HepG2 (cell line): ENCODE data around the gene SLC25A10. TPM values are rescaled to one million over a fixed set of nuclear protein-coding genes. Genes with fewer than 3 reads are reported as not detected.

Experiments used
- ELK4 ChIP-seq: sonication (generic); formaldehyde crosslinking; IDR thresholded peaks from 2 replicates; pipeline ENCODE4 v1.9.0; 2021; ENCODE audit warnings: missing genetic modification reagents, borderline replicate concordance
- HMGA1 ChIP-seq: sonication (generic); formaldehyde crosslinking; conservative IDR thresholded peaks from 2 replicates; pipeline ENCODE4 v1.4.0; 2020; ENCODE audit warnings: missing genetic modification reagents
- JUN ChIP-seq: sonication (generic); formaldehyde crosslinking; IDR thresholded peaks from 2 replicates; pipeline ENCODE4 v1.4.0; 2020; ENCODE audit warnings: mild to moderate bottlenecking, missing genetic modification reagents
- KLF15 ChIP-seq: sonication (generic); formaldehyde crosslinking; IDR thresholded peaks from 2 replicates; pipeline ENCODE4 v1.8.1; 2023; ENCODE audit warnings: borderline replicate concordance, mild to moderate bottlenecking, inconsistent platforms, missing genetic modification reagents, mixed read lengths
- NR1H2 ChIP-seq: sonication (generic); formaldehyde crosslinking; IDR thresholded peaks from 2 replicates; pipeline ENCODE4 v1.8.1; 2022; ENCODE audit warnings: low read depth, missing genetic modification reagents, borderline replicate concordance
- TRAFD1 ChIP-seq: sonication (generic); formaldehyde crosslinking; IDR thresholded peaks from 2 replicates; pipeline ENCODE4 v1.5.1; 2020; ENCODE audit warnings: missing genetic modification reagents, mild to moderate bottlenecking, borderline replicate concordance
- ZFP36L1 ChIP-seq: sonication (generic); formaldehyde crosslinking; IDR thresholded peaks from 2 replicates; pipeline ENCODE4 v1.8.0; 2022; ENCODE audit warnings: mild to moderate bottlenecking, missing genetic modification reagents, moderate library complexity
- ZNF281 ChIP-seq: sonication (generic); formaldehyde crosslinking; IDR thresholded peaks from 2 replicates; pipeline ENCODE4 v1.4.0; 2020; ENCODE audit warnings: missing genetic modification reagents, borderline replicate concordance
- ZNF329 ChIP-seq: sonication (generic); formaldehyde crosslinking; IDR thresholded peaks from 2 replicates; pipeline ENCODE4 v1.9.0; 2021; ENCODE audit warnings: low read depth, mild to moderate bottlenecking, missing genetic modification reagents
- ZNF577 ChIP-seq: sonication (generic); formaldehyde crosslinking; IDR thresholded peaks from 2 replicates; pipeline ENCODE4 v1.4.0; 2020; ENCODE audit warnings: mild to moderate bottlenecking, low read depth, missing genetic modification reagents, borderline replicate concordance
- ZNF616 ChIP-seq: sonication (generic); formaldehyde crosslinking; IDR thresholded peaks from 2 replicates; pipeline ENCODE4 v1.5.0; 2020; ENCODE audit warnings: low read depth, mild to moderate bottlenecking, missing genetic modification reagents
- polyA plus RNA-seq, 8 experiments: library from polyadenylated mRNA; depleted of rRNA in 3 of 8; stranded (reverse) in 7 of 8; unstranded in 1 of 8; fragments of >200 nt; fragmentation: Illumina TruSeq in 4 of 8; extraction: Trizol in 4 of 8; gene quantifications; 2 replicates each; pipeline versions ENCODE4 v1.2.1 to v1.2.3, GENCODE V29; 2011 to 2016; ENCODE audit warnings: low read depth in 4 of 8, missing spikeins in 1 of 8, mixed read lengths in 1 of 8; ENCODE audit not compliant: insufficient read depth in 1 of 8
- total RNA-seq, 5 experiments: library from RNA; depleted of rRNA; stranded (reverse); fragments of >200 nt; fragmentation: Illumina TruSeq; extraction: Trizol; gene quantifications; 2 replicates each; pipeline ENCODE4 v1.2.3, GENCODE V29; 2016; ENCODE audit warnings: low read depth in 1 of 5
- TF ChIP-seq, protein P1 (sequence below): sonication (generic); formaldehyde crosslinking; IDR thresholded peaks from 2 replicates; pipeline ENCODE4 v1.9.0; 2021; ENCODE audit warnings: mild to moderate bottlenecking, missing genetic modification reagents
- TF ChIP-seq, protein P2 (sequence below): sonication (generic); formaldehyde crosslinking; IDR thresholded peaks from 2 replicates; pipeline ENCODE4 v1.5.1; 2020; ENCODE audit warnings: missing genetic modification reagents, mild to moderate bottlenecking, borderline replicate concordance

Gene SLC25A10
- total and polyA plus RNA-seq, 2 of the 13 experiments (the other 11 are each of a cell fraction or from before 2014, with no cell fraction given): 46.5 to 140 TPM

DNA sequence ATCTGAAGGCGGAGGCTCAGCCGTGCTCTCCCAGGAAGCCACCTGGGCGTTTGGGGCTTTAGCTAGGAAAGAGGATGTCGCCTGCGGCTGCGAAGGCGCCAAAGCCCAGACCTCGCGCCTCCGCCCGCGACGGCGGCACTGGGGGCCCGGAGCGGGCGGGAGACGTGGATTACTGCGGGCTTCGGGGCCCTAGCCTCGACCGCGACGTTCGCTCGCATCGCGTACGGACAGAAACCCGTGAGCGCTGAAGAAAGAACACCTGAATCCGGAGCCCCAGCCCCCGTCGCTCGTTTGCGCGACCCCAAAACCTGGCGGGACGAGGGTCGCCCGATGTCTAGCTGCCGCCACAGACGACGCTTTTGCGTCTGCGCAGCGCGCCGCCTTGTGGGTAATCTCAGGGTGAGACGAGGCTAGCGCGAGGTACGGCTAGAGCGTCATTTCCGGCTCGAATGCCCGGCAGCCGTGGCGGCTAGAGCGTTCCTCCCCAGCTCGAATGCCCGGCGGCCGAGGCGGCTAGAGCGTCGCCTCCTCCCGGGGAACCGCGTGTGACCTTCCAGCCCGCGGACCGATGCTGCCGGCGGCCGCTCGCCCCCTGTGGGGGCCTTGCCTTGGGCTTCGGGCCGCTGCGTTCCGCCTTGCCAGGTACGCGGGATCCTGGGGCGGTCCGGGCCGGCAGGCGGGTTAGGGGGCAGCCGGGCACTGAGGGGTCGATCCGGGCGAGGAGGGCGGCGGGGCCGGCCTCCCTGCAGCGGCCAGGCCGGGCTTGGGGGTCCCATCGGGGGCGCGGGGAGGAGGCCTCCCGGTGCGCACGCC, 8.9 kb upstream of the SLC25A10 start, which contains the start of gene MRPL12 (continued):
- peak; percentile 35; the same call in 1 of the 2 replicates for TF ChIP-seq ZNF577 (CRISPR knock-in tag)
- TF ChIP-seq HMGA1 (CRISPR knock-in tag): no peak
- peak; percentile 75 for TF ChIP-seq ZNF329 (CRISPR knock-in tag)
- TF ChIP-seq, protein P1, sequence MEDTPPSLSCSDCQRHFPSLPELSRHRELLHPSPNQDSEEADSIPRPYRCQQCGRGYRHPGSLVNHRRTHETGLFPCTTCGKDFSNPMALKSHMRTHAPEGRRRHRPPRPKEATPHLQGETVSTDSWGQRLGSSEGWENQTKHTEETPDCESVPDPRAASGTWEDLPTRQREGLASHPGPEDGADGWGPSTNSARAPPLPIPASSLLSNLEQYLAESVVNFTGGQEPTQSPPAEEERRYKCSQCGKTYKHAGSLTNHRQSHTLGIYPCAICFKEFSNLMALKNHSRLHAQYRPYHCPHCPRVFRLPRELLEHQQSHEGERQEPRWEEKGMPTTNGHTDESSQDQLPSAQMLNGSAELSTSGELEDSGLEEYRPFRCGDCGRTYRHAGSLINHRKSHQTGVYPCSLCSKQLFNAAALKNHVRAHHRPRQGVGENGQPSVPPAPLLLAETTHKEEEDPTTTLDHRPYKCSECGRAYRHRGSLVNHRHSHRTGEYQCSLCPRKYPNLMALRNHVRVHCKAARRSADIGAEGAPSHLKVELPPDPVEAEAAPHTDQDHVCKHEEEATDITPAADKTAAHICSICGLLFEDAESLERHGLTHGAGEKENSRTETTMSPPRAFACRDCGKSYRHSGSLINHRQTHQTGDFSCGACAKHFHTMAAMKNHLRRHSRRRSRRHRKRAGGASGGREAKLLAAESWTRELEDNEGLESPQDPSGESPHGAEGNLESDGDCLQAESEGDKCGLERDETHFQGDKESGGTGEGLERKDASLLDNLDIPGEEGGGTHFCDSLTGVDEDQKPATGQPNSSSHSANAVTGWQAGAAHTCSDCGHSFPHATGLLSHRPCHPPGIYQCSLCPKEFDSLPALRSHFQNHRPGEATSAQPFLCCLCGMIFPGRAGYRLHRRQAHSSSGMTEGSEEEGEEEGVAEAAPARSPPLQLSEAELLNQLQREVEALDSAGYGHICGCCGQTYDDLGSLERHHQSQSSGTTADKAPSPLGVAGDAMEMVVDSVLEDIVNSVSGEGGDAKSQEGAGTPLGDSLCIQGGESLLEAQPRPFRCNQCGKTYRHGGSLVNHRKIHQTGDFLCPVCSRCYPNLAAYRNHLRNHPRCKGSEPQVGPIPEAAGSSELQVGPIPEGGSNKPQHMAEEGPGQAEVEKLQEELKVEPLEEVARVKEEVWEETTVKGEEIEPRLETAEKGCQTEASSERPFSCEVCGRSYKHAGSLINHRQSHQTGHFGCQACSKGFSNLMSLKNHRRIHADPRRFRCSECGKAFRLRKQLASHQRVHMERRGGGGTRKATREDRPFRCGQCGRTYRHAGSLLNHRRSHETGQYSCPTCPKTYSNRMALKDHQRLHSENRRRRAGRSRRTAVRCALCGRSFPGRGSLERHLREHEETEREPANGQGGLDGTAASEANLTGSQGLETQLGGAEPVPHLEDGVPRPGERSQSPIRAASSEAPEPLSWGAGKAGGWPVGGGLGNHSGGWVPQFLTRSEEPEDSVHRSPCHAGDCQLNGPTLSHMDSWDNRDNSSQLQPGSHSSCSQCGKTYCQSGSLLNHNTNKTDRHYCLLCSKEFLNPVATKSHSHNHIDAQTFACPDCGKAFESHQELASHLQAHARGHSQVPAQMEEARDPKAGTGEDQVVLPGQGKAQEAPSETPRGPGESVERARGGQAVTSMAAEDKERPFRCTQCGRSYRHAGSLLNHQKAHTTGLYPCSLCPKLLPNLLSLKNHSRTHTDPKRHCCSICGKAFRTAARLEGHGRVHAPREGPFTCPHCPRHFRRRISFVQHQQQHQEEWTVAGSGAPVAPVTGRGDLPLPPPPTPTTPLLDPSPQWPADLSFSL (CRISPR knock-in tag): no peak
- TF ChIP-seq ZFP36L1 (CRISPR knock-in tag): peak; percentile 94
- TF ChIP-seq JUN: peak; percentile 77
- TF ChIP-seq ZNF281: peak; percentile 66; the same call in 1 of the 2 replicates
- TF ChIP-seq NR1H2 (CRISPR knock-in tag): 0 out of 2 replicates have a peak, but pooled peaks have one; percentile 45
- TF ChIP-seq, protein P2, sequence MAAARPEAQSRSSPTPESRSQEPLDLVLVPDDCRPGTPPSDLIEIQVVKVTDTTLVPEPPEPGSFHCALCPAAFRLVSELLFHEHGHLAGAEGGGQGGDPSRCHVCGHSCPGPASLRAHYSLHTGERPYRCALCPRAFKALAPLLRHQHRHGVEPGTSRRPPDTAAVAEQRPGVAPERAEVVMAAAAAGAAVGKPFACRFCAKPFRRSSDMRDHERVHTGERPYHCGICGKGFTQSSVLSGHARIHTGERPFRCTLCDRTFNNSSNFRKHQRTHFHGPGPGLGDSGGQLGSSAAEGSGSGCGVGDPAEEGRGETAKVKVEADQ: peak; percentile 84; the same call in 1 of the 2 replicates
- peak; percentile 70 for TF ChIP-seq KLF15 (CRISPR knock-in tag)
- peak; percentile 76; the same call in 1 of the 2 replicates for TF ChIP-seq ZNF616 (CRISPR knock-in tag)
- no peak for TF ChIP-seq TRAFD1 (CRISPR knock-in tag)
- peak; percentile 33; the same call in 1 of the 2 replicates for TF ChIP-seq ELK4 (CRISPR knock-in tag)
